ENCODE results near the gene FREY1. TPM values are rescaled to one million over a fixed set of nuclear protein-coding genes. Genes with fewer than 3 reads are reported as not detected.

The FREY1 gene
- total RNA-seq, 1 experiment from 2014 or later, result 1.4 TPM

- Histone ChIP-seq H3K27me3 (ENCODE audit: control insufficient read depth, insufficient read depth, low read length) (no peaks in the 10 kb centered on the region), H3K4me1 (ENCODE audit: control insufficient read depth, insufficient read depth, low read length) (peaks cover 11% of the 10 kb centered on the region), H3K27ac (ENCODE audit: low read length) (no peak overlapping the region), H3K9me3 (ENCODE audit: control insufficient read depth, insufficient read depth, low read depth, low read length) (no peaks in the 10 kb centered on the region), H3K36me3 (ENCODE audit: control insufficient read depth, insufficient read depth, low read length) (peaks cover 9% of the 10 kb centered on the region), H3K4me3 (ENCODE audit: low read depth in 2 of 2, low read length in 2 of 2) (no peak overlapping the region)
- in situ Hi-C loops (cut with HindIII; ENCODE audit: low pct_unique_long_range_greater_than_20kb, low sequenced_read_pairs) (no loop called here), intact Hi-C loops (cut with micrococcal nuclease; ENCODE audit: unreplicated experiment) (no loop called here)
- ChIA-PET POLR2A (no interaction called here), CTCF (no interaction called here)
- DNase-seq (ENCODE audit: low read depth, low spot score), result no peak
- TF ChIP-seq REST (IDR thresholded peaks at IDR 0.05; ENCODE audit: insufficient read depth in 1 of 2, low read depth in 2 of 2, low read length in 1 of 2) (no peak), POLR2AphosphoS5 (IDR thresholded peaks at IDR 0.05; ENCODE audit: low read depth, low read length) (no peak), SIN3A (IDR thresholded peaks at IDR 0.05; ENCODE audit: borderline replicate concordance, insufficient read depth, low read depth, low read length) (no peak), TCF7L2 (IDR thresholded peaks at IDR 0.05; ENCODE audit: low read depth, low read length) (no peak), CTCF (IDR thresholded peaks at IDR 0.05) (no peak)
- ATAC-seq, result no peak
- BruUV-seq (replicated peaks), result no TSS peak
Measured at GRCh38 chr11:45915446-45915845, 8.4 kb upstream of the FREY1 start.

GRCh38 chr11:45913942-45914635 is 7.0 kb upstream of the FREY1 start:
- intact Hi-C loops (cut with micrococcal nuclease; ENCODE audit: unreplicated experiment) (no loop called here), in situ Hi-C loops (cut with HindIII; ENCODE audit: low pct_unique_long_range_greater_than_20kb, low sequenced_read_pairs) (no loop called here)
- DNase-seq (ENCODE audit: low read depth, low spot score) (no peak), ATAC-seq (no peak)
- CTCF ChIA-PET, result no interaction called here
- H3K4me3 ChIP-seq (ENCODE audit: low read depth in 2 of 2, low read length in 2 of 2), result no peak overlapping the region
- H3K4me1 ChIP-seq (ENCODE audit: control insufficient read depth, insufficient read depth, low read length), result peaks cover 9% of the 10 kb centered on the region
- H3K36me3 ChIP-seq (ENCODE audit: control insufficient read depth, insufficient read depth, low read length), result peaks cover 9% of the 10 kb centered on the region
- BruUV-seq (replicated peaks), result no TSS peak
- no peak overlapping the region for H3K27ac ChIP-seq (ENCODE audit: low read length)
- H3K9me3 ChIP-seq (ENCODE audit: control insufficient read depth, insufficient read depth, low read depth, low read length), result no peaks in the 10 kb centered on the region
- no peaks in the 10 kb centered on the region for H3K27me3 ChIP-seq (ENCODE audit: control insufficient read depth, insufficient read depth, low read length)
- TF ChIP-seq REST (IDR thresholded peaks at IDR 0.05; ENCODE audit: insufficient read depth in 1 of 2, low read depth in 2 of 2, low read length in 1 of 2) (no peak), POLR2AphosphoS5 (IDR thresholded peaks at IDR 0.05; ENCODE audit: low read depth, low read length) (no peak), CTCF (IDR thresholded peaks at IDR 0.05) (no peak), TCF7L2 (IDR thresholded peaks at IDR 0.05; ENCODE audit: low read depth, low read length) (no peak), SIN3A (IDR thresholded peaks at IDR 0.05; ENCODE audit: borderline replicate concordance, insufficient read depth, low read depth, low read length) (no peak)
- POLR2A ChIA-PET, result no interaction called here
